GM12878 (cell line): ENCODE data around the gene OR6C2. TPM values are rescaled to one million over a fixed set of nuclear protein-coding genes. Genes with fewer than 3 reads are reported as not detected.

Experiments
- ATAC-seq: fragments of 200-7000 bp; cut with Tn5 transposase; 3 replicates; pipeline ENCODE4 v1.9.1; 2020; ENCODE audit warnings: mild to moderate bottlenecking, moderate library complexity
- BruUV-seq: library from RNA; stranded (reverse); fragments of 400-500 nt; replicated peaks from 2 replicates; lab custom pipeline; 2021; lab: Mats Ljungman, UMichigan
- CTCF ChIA-PET: fragments of 300-600 bp; sonication (Branson Sonifier 250); formaldehyde crosslinking; extraction: SDS; loops from one replicate; lab custom pipeline; 2021; ENCODE audit warnings: inconsistent platforms; lab: Yijun Ruan, JAX
- POLR2A ChIA-PET: fragments of 350-600 bp; formaldehyde crosslinking; extraction: SDS; loops from one replicate; lab custom pipeline; 2021; ENCODE audit warnings: inconsistent platforms; lab: Charles Lee
- RAD21 ChIA-PET: fragments of 300-600 bp; sonication (Branson Sonifier 250); formaldehyde crosslinking; loops from one replicate; lab custom pipeline; 2023; ENCODE audit warnings: antibody characterized with exemption; ENCODE audit not compliant: unreplicated experiment; lab: Charles Lee
- SMC1A ChIA-PET: fragments of 300-600 bp; sonication (Branson Sonifier 250); formaldehyde crosslinking; loops from one replicate; lab custom pipeline; 2023; ENCODE audit not compliant: unreplicated experiment, uncharacterized antibody; lab: Charles Lee
- DNase-seq: peaks from one replicate; pipeline ENCODE4 v3.0.0-alpha.2; 2011; ENCODE audit warnings: low read depth, low spot score
- FAIRE-seq: peaks from 3 replicates; lab custom pipeline; 2011; peaks lifted over from hg19 to GRCh38; lab: Jason Lieb, UNC
- H2AFZ ChIP-seq: 2 replicates; pipeline ENCODE4 v1.6.0; 2011; ENCODE audit warnings: low read depth, low read length, control low read depth; ENCODE audit not compliant: control insufficient read depth
- H3K27ac ChIP-seq: 2 replicates; pipeline ENCODE4 v1.5.1; 2011; ENCODE audit warnings: control low read depth; ENCODE audit not compliant: control insufficient read depth, insufficient read depth
- H3K27me3 ChIP-seq, 2 experiments: replicated peaks in 1 of 2; 2 replicates each; pipeline versions ENCODE4 v1.6.0 to v1.6.1; 2011; ENCODE audit warnings: low read length in 1 of 2; ENCODE audit not compliant: control insufficient read depth in 2 of 2, insufficient read depth in 2 of 2
- H3K36me3 ChIP-seq, 2 experiments: 2 replicates each; pipeline ENCODE4 v1.5.1; 2011; ENCODE audit warnings: low read length in 1 of 2; ENCODE audit not compliant: control insufficient read depth in 2 of 2, insufficient read depth in 2 of 2
- H3K4me1 ChIP-seq: 2 replicates; pipeline ENCODE4 v1.6.1; 2011; ENCODE audit warnings: mild to moderate bottlenecking, low read length, moderate library complexity, mixed read lengths; ENCODE audit not compliant: control insufficient read depth, insufficient read depth
- H3K4me2 ChIP-seq: 2 replicates; pipeline ENCODE4 v1.6.0; 2011; ENCODE audit warnings: control low read depth; ENCODE audit not compliant: control insufficient read depth, insufficient read depth
- H3K4me3 ChIP-seq: fragments of 200-600 bp; sonication (generic); 2 replicates; pipeline ENCODE4 v1.5.1; 2016
- H3K79me2 ChIP-seq: 2 replicates; pipeline ENCODE4 v1.6.0; 2011; ENCODE audit warnings: low read length; ENCODE audit not compliant: control insufficient read depth, insufficient read depth
- H3K9ac ChIP-seq: 2 replicates; pipeline ENCODE4 v1.8.0; 2011; ENCODE audit warnings: low read length, control low read depth, mixed read lengths; ENCODE audit not compliant: control insufficient read depth, insufficient read depth
- H3K9me3 ChIP-seq: replicated peaks from 3 replicates; pipeline ENCODE4 v1.5.1; 2011; ENCODE audit warnings: mild to moderate bottlenecking, low read length; ENCODE audit not compliant: control insufficient read depth, insufficient read depth
- H4K20me1 ChIP-seq: 2 replicates; pipeline ENCODE4 v1.6.0; 2011; ENCODE audit not compliant: control insufficient read depth, insufficient read depth
- CHD2 ChIP-seq: IDR thresholded peaks from 2 replicates; pipeline ENCODE4 v1.6.1; 2011; ENCODE audit warnings: low read depth, low read length, improper control_type of control experiment, borderline replicate concordance
- NFYA ChIP-seq: IDR thresholded peaks from 2 replicates; pipeline ENCODE4 v1.6.1; 2011; ENCODE audit warnings: low read depth, mild to moderate bottlenecking, low read length, improper control_type of control experiment, borderline replicate concordance
- WGBS: methylation state at CpG from one replicate; pipeline ENCODE4 v1.1.6; 2016; ENCODE audit warnings: low lambda C conversion rate; ENCODE audit not compliant: insufficient replicate concordance, insufficient coverage; ENCODE audit errors: missing lambda C conversion rate; 5-methylcytosine and 5-hydroxymethylcytosine counted together
- in situ Hi-C: fragments of 300-500 bp; cut with MboI; formaldehyde crosslinking; loops from 9 replicates; pipeline ENCODE4 v1.14.3; 2018; ENCODE audit warnings: mixed read lengths
- intact Hi-C: fragments of 100-400 bp; cut with micrococcal nuclease; formaldehyde crosslinking; loops from one replicate; pipeline ENCODE4 v1.14.2; 2022; ENCODE audit not compliant: unreplicated experiment
- polyA plus RNA-seq, 11 experiments: library from polyadenylated mRNA; depleted of rRNA in 4 of 11; unstranded in 6 of 11; stranded (reverse) in 5 of 11; fragments of >200 nt; fragmentation: Nextera tagmentation in 4 of 11; fragmentation: Illumina TruSeq in 1 of 11; extraction: Ambion mirVana in 4 of 11; extraction: Trizol in 1 of 11; gene quantifications; 1 replicate in 1 of 11; 2 replicates in 10 of 11; pipeline versions ENCODE4 v1.2.1 to v1.2.3, GENCODE V29; 2011 to 2016; ENCODE audit warnings: inconsistent platforms in 2 of 11, missing spikeins in 2 of 11, low read depth in 1 of 11
- total RNA-seq, 4 experiments: library from RNA; depleted of rRNA in 3 of 4; stranded (reverse); fragments of >200 nt in 3 of 4; fragmentation: Illumina TruSeq in 1 of 4; extraction: Trizol in 1 of 4; gene quantifications; 2 replicates each; pipeline versions ENCODE4 v1.2.1 to v1.2.3, GENCODE V29; 2013 to 2021
- TF ChIP-seq, protein P1 (sequence below): fragments of 450-650 bp; formaldehyde crosslinking; IDR thresholded peaks from 2 replicates; pipeline ENCODE4 v1.4.0; 2022; ENCODE audit warnings: mild to moderate bottlenecking, moderate library complexity
- TF ChIP-seq, protein P2 (sequence below): fragments of 450-650 bp; IDR thresholded peaks from 2 replicates; pipeline ENCODE4 v1.6.1; 2017; ENCODE audit warnings: borderline replicate concordance
- TF ChIP-seq, protein P3 (sequence below): IDR thresholded peaks from 2 replicates; pipeline ENCODE4 v1.6.1; 2012; ENCODE audit warnings: low read depth, low read length, improper control_type of control experiment
- TF ChIP-seq, protein P4 (sequence below): fragments of 450-650 bp; IDR thresholded peaks from 2 replicates; pipeline ENCODE4 v1.6.1; 2017; ENCODE audit warnings: mild to moderate bottlenecking, low read depth, inconsistent platforms; ENCODE audit not compliant: poor library complexity, severe bottlenecking
- TF ChIP-seq, protein P5 (sequence below): fragments of 450-650 bp; conservative IDR thresholded peaks from 2 replicates; pipeline ENCODE4 v1.6.1; 2017; ENCODE audit warnings: mild to moderate bottlenecking, moderate library complexity
- TF ChIP-seq, protein P6 (sequence below), 3 experiments: IDR thresholded peaks in 2 of 3; conservative IDR thresholded peaks in 1 of 3; 2 replicates each; pipeline ENCODE4 v1.5.1; 2011; ENCODE audit warnings: low read depth in 3 of 3, low read length in 3 of 3, mild to moderate bottlenecking in 3 of 3, control low read depth in 2 of 3, moderate library complexity in 2 of 3, inconsistent platforms in 1 of 3, mixed read lengths in 1 of 3; ENCODE audit not compliant: control insufficient read depth in 2 of 3, insufficient read depth in 1 of 3; ENCODE audit errors: extremely low read depth in 1 of 3

Gene OR6C2
- total and polyA plus RNA-seq, 10 of the 15 experiments (the other 5 are each of a cell fraction or from before 2014, with no cell fraction given) = not detected

DNA sequence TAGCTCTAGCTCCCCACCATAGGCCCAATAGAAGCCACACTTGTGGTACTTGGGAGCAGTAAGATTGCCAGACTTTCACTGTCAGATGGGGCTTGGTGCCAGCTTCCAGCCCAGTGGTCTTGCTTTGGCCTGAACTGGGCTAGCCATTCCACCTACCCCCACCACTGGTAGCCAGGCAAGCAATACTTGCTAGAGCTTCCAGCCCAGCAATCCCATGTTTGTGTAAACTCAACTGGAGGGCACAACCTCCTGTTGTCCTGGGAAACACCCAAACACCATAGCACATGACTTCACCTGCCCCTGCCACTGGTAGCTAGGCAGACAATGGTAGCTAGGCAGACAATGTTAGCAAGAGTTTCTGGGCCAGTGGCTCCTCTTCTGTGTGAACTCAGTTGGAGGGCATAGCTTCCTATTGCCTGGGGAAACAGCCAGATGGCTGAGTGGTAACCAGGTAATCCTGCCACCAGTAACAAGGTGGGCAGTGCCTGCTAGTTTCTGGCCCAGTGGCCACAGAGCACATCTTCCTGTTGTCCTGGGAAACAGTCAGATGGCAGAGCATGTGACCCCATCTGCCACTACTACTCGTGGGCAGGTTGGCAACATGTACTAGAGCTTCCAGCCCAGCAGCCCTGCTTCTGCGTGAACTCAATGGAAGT is 23.4 kb upstream of the OR6C2 start (continued):
- TF ChIP-seq, protein P1, sequence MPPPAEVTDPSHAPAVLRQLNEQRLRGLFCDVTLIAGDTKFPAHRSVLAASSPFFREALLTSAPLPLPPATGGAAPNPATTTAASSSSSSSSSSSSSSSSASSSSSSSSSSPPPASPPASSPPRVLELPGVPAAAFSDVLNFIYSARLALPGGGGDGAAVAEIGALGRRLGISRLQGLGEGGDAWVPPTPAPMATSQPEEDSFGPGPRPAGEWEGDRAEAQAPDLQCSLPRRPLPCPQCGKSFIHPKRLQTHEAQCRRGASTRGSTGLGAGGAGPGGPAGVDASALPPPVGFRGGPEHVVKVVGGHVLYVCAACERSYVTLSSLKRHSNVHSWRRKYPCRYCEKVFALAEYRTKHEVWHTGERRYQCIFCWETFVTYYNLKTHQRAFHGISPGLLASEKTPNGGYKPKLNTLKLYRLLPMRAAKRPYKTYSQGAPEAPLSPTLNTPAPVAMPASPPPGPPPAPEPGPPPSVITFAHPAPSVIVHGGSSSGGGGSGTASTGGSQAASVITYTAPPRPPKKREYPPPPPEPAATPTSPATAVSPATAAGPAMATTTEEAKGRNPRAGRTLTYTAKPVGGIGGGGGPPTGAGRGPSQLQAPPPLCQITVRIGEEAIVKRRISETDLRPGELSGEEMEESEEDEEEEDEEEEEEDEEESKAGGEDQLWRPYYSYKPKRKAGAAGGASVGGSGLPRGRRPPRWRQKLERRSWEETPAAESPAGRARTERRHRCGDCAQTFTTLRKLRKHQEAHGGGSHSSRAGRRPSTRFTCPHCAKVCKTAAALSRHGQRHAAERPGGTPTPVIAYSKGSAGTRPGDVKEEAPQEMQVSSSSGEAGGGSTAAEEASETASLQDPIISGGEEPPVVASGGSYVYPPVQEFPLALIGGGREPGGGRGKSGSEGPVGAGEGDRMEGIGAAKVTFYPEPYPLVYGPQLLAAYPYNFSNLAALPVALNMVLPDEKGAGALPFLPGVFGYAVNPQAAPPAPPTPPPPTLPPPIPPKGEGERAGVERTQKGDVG (CRISPR knock-in tag) = no peak
- TF ChIP-seq, protein P2, sequence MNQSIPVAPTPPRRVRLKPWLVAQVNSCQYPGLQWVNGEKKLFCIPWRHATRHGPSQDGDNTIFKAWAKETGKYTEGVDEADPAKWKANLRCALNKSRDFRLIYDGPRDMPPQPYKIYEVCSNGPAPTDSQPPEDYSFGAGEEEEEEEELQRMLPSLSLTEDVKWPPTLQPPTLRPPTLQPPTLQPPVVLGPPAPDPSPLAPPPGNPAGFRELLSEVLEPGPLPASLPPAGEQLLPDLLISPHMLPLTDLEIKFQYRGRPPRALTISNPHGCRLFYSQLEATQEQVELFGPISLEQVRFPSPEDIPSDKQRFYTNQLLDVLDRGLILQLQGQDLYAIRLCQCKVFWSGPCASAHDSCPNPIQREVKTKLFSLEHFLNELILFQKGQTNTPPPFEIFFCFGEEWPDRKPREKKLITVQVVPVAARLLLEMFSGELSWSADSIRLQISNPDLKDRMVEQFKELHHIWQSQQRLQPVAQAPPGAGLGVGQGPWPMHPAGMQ = no peak

DNA sequence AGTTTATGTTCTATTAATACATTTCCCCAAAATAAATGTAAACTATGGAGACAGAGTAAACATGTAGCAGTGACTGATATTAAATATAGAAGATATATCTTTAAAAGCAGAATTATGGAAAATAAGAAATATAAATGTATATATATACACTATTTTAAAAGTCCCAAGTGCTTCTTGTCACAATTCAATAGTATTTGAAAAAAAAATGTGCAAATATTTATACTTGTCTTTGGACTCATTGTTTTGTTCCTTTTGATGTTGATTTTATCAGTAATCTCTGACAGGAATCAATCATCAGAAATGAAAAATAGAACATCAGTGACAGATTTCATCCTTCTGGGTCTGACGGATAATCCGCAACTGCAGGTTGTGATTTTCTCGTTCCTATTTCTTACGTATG is 17.9 kb upstream of the OR6C2 start, which contains the start of gene OR6C76:
Gene OR6C76, plus strand, starts transcription at position 301 of the 400 bp plus-strand sequence. Its CDS starts 0 bp downstream, at position 301.
- no peaks in the 10 kb centered on the region for H3K79me2 ChIP-seq
- FAIRE-seq (no peak), DNase-seq (no peak), ATAC-seq (no peak)
- WGBS = 60% methylated on average over 4 of the region's 4 CpGs
- BruUV-seq = no TSS peak
- SMC1A ChIA-PET = no interaction called here
- RAD21 ChIA-PET = no interaction called here
- no peak within 1 kb of the TSS for H3K27ac ChIP-seq
- no peak within 1 kb of the TSS for H3K9ac ChIP-seq
- no peak within 1 kb of the TSS for H3K4me2 ChIP-seq
- CTCF ChIA-PET = no interaction called here
- H4K20me1 ChIP-seq = no peaks in the 10 kb centered on the region
- no peaks in the 10 kb centered on the region for H3K4me1 ChIP-seq
- no peak within 1 kb of the TSS for H2AFZ ChIP-seq
- POLR2A ChIA-PET = no interaction called here
- intact Hi-C loops (no loop called here), in situ Hi-C loops (no loop called here)
- H3K9me3 ChIP-seq = no peaks in the 10 kb centered on the region
- no peak within 1 kb of the TSS for H3K4me3 ChIP-seq
- H3K36me3 ChIP-seq = no peaks in the 10 kb centered on the region
- H3K27me3 ChIP-seq = no peaks in the 10 kb centered on the region
- TF ChIP-seq, protein P3, sequence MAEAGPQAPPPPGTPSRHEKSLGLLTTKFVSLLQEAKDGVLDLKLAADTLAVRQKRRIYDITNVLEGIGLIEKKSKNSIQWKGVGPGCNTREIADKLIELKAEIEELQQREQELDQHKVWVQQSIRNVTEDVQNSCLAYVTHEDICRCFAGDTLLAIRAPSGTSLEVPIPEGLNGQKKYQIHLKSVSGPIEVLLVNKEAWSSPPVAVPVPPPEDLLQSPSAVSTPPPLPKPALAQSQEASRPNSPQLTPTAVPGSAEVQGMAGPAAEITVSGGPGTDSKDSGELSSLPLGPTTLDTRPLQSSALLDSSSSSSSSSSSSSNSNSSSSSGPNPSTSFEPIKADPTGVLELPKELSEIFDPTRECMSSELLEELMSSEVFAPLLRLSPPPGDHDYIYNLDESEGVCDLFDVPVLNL = no peak
- TF ChIP-seq, protein P4, sequence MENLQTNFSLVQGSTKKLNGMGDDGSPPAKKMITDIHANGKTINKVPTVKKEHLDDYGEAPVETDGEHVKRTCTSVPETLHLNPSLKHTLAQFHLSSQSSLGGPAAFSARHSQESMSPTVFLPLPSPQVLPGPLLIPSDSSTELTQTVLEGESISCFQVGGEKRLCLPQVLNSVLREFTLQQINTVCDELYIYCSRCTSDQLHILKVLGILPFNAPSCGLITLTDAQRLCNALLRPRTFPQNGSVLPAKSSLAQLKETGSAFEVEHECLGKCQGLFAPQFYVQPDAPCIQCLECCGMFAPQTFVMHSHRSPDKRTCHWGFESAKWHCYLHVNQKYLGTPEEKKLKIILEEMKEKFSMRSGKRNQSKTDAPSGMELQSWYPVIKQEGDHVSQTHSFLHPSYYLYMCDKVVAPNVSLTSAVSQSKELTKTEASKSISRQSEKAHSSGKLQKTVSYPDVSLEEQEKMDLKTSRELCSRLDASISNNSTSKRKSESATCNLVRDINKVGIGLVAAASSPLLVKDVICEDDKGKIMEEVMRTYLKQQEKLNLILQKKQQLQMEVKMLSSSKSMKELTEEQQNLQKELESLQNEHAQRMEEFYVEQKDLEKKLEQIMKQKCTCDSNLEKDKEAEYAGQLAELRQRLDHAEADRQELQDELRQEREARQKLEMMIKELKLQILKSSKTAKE = no peak
- TF ChIP-seq NFYA (no peak), CHD2 (no peak)
- TF ChIP-seq, protein P5, sequence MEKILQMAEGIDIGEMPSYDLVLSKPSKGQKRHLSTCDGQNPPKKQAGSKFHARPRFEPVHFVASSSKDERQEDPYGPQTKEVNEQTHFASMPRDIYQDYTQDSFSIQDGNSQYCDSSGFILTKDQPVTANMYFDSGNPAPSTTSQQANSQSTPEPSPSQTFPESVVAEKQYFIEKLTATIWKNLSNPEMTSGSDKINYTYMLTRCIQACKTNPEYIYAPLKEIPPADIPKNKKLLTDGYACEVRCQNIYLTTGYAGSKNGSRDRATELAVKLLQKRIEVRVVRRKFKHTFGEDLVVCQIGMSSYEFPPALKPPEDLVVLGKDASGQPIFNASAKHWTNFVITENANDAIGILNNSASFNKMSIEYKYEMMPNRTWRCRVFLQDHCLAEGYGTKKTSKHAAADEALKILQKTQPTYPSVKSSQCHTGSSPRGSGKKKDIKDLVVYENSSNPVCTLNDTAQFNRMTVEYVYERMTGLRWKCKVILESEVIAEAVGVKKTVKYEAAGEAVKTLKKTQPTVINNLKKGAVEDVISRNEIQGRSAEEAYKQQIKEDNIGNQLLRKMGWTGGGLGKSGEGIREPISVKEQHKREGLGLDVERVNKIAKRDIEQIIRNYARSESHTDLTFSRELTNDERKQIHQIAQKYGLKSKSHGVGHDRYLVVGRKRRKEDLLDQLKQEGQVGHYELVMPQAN = no peak
- TF ChIP-seq, protein P6, sequence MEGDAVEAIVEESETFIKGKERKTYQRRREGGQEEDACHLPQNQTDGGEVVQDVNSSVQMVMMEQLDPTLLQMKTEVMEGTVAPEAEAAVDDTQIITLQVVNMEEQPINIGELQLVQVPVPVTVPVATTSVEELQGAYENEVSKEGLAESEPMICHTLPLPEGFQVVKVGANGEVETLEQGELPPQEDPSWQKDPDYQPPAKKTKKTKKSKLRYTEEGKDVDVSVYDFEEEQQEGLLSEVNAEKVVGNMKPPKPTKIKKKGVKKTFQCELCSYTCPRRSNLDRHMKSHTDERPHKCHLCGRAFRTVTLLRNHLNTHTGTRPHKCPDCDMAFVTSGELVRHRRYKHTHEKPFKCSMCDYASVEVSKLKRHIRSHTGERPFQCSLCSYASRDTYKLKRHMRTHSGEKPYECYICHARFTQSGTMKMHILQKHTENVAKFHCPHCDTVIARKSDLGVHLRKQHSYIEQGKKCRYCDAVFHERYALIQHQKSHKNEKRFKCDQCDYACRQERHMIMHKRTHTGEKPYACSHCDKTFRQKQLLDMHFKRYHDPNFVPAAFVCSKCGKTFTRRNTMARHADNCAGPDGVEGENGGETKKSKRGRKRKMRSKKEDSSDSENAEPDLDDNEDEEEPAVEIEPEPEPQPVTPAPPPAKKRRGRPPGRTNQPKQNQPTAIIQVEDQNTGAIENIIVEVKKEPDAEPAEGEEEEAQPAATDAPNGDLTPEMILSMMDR (IDR thresholded peaks at IDR 0.05 in 2 of 3, conservative IDR thresholded peaks at IDR 0.05 in 1 of 3; ENCODE audit: control insufficient read depth in 2 of 3, extremely low read depth in 1 of 3, insufficient read depth in 1 of 3, low read depth in 3 of 3, low read length in 3 of 3) = no peak
